HepG2 (cell line): Measurements from ENCODE around the gene NISCH. TPM values are rescaled to one million over a fixed set of nuclear protein-coding genes. Genes with fewer than 3 reads are reported as not detected.

ENCODE experiments used
- BCL6 ChIP-seq: IDR thresholded peaks from 2 replicates; pipeline ENCODE4 v1.6.1; 2016; ENCODE audit warnings: missing genetic modification reagents, missing compliant biosample characterization
- CCDC6 ChIP-seq: sonication (generic); formaldehyde crosslinking; IDR thresholded peaks from 2 replicates; pipeline ENCODE4 v1.8.1; 2022; ENCODE audit warnings: mild to moderate bottlenecking, missing genetic modification reagents, moderate library complexity
- CENPBD1 ChIP-seq: sonication (generic); formaldehyde crosslinking; IDR thresholded peaks from 2 replicates; pipeline ENCODE4 v1.8.0; 2022; ENCODE audit warnings: missing genetic modification reagents, low read depth, mild to moderate bottlenecking, borderline replicate concordance
- DR1 ChIP-seq: sonication (generic); formaldehyde crosslinking; IDR thresholded peaks from 2 replicates; pipeline ENCODE4 v1.8.0; 2021; ENCODE audit warnings: mild to moderate bottlenecking, missing genetic modification reagents, inconsistent platforms
- FOXJ3 ChIP-seq: sonication (generic); formaldehyde crosslinking; IDR thresholded peaks from 2 replicates; pipeline ENCODE4 v1.4.0; 2020; ENCODE audit warnings: missing genetic modification reagents, mild to moderate bottlenecking, borderline replicate concordance
- GLI4 ChIP-seq: sonication (generic); formaldehyde crosslinking; IDR thresholded peaks from 2 replicates; pipeline ENCODE4 v1.5.1; 2020; ENCODE audit warnings: missing genetic modification reagents, mild to moderate bottlenecking, moderate library complexity, borderline replicate concordance
- IKZF4 ChIP-seq: sonication (generic); formaldehyde crosslinking; IDR thresholded peaks from 2 replicates; pipeline ENCODE4 v1.5.1; 2020; ENCODE audit warnings: borderline replicate concordance, mild to moderate bottlenecking, low read depth, missing genetic modification reagents; ENCODE audit errors: not compliant biosample characterization
- KDM2A ChIP-seq: sonication (generic); formaldehyde crosslinking; IDR thresholded peaks from 2 replicates; pipeline ENCODE4 v1.4.0; 2020; ENCODE audit warnings: low read depth, missing genetic modification reagents, borderline replicate concordance
- KDM5B ChIP-seq: sonication (generic); formaldehyde crosslinking; IDR thresholded peaks from 2 replicates; pipeline ENCODE4 v1.4.0; 2020; ENCODE audit warnings: missing genetic modification reagents, mild to moderate bottlenecking, borderline replicate concordance
- MXI1 ChIP-seq: IDR thresholded peaks from 3 replicates; pipeline ENCODE4 v1.6.1; 2012; ENCODE audit warnings: low read depth, low read length, inconsistent platforms, borderline replicate concordance
- MYPOP ChIP-seq: sonication (generic); formaldehyde crosslinking; IDR thresholded peaks from 2 replicates; pipeline ENCODE4 v1.8.1; 2023; ENCODE audit warnings: mild to moderate bottlenecking, moderate library complexity, missing genetic modification reagents
- PCBP1 ChIP-seq: fragments of 200-400 bp; formaldehyde crosslinking; IDR thresholded peaks from 2 replicates; pipeline ENCODE4 v1.6.1; 2017; ENCODE audit warnings: mild to moderate bottlenecking, low read depth, low read length, borderline replicate concordance
- POLR2AphosphoS5 ChIP-seq: IDR thresholded peaks from 2 replicates; pipeline ENCODE4 v1.6.1; 2012; ENCODE audit warnings: low read depth, low read length
- SRSF4 ChIP-seq: fragments of 200-400 bp; formaldehyde crosslinking; IDR thresholded peaks from one replicate; pipeline ENCODE4 v1.6.1; 2018; ENCODE audit warnings: mild to moderate bottlenecking, low read depth, low read length, moderate library complexity; ENCODE audit not compliant: poor library complexity, severe bottlenecking
- ZKSCAN5 ChIP-seq: sonication (generic); formaldehyde crosslinking; IDR thresholded peaks from 2 replicates; pipeline ENCODE4 v1.5.1; 2020; ENCODE audit warnings: mild to moderate bottlenecking, missing genetic modification reagents
- ZNF274 ChIP-seq: sonication (generic); formaldehyde crosslinking; IDR thresholded peaks from 2 replicates; pipeline ENCODE4 v1.5.1; 2020; ENCODE audit warnings: mild to moderate bottlenecking, missing genetic modification reagents
- ZNF530 ChIP-seq: sonication (generic); formaldehyde crosslinking; IDR thresholded peaks from 2 replicates; pipeline ENCODE4 v1.5.0; 2020; ENCODE audit warnings: low read depth, mild to moderate bottlenecking, missing genetic modification reagents
- ZNF570 ChIP-seq: sonication (generic); formaldehyde crosslinking; IDR thresholded peaks from 2 replicates; pipeline ENCODE4 v1.4.0; 2020; ENCODE audit warnings: mild to moderate bottlenecking, missing genetic modification reagents, borderline replicate concordance
- ZNF615 ChIP-seq: sonication (generic); formaldehyde crosslinking; IDR thresholded peaks from 2 replicates; pipeline ENCODE4 v1.5.0; 2020; ENCODE audit warnings: mild to moderate bottlenecking, missing genetic modification reagents, borderline replicate concordance
- ZNF619 ChIP-seq: sonication (generic); formaldehyde crosslinking; IDR thresholded peaks from 2 replicates; pipeline ENCODE4 v1.4.0; 2020; ENCODE audit warnings: mild to moderate bottlenecking, missing genetic modification reagents
- ZNF790 ChIP-seq: sonication (generic); formaldehyde crosslinking; IDR thresholded peaks from 2 replicates; pipeline ENCODE4 v1.8.0; 2022; ENCODE audit warnings: missing genetic modification reagents, mild to moderate bottlenecking, borderline replicate concordance
- ZSCAN25 ChIP-seq: sonication (generic); formaldehyde crosslinking; IDR thresholded peaks from 2 replicates; pipeline ENCODE4 v1.8.0; 2022; ENCODE audit warnings: mild to moderate bottlenecking, missing genetic modification reagents
- polyA plus RNA-seq, 8 experiments: library from polyadenylated mRNA; depleted of rRNA in 3 of 8; stranded (reverse) in 7 of 8; unstranded in 1 of 8; fragments of >200 nt; fragmentation: Illumina TruSeq in 4 of 8; extraction: Trizol in 4 of 8; gene quantifications; 2 replicates each; pipeline versions ENCODE4 v1.2.1 to v1.2.3, GENCODE V29; 2011 to 2016; ENCODE audit warnings: low read depth in 4 of 8, missing spikeins in 1 of 8, mixed read lengths in 1 of 8; ENCODE audit not compliant: insufficient read depth in 1 of 8
- total RNA-seq, 5 experiments: library from RNA; depleted of rRNA; stranded (reverse); fragments of >200 nt; fragmentation: Illumina TruSeq; extraction: Trizol; gene quantifications; 2 replicates each; pipeline ENCODE4 v1.2.3, GENCODE V29; 2016; ENCODE audit warnings: low read depth in 1 of 5
- TF ChIP-seq, protein P1 (sequence below): IDR thresholded peaks from 2 replicates; pipeline ENCODE4 v1.4.0; 2020; ENCODE audit warnings: mild to moderate bottlenecking, missing genetic modification reagents

NISCH gene
- total and polyA plus RNA-seq, 2 of the 13 experiments (the other 11 are each of a cell fraction or from before 2014, with no cell fraction given): 27.0 to 47.6 TPM

DNA sequence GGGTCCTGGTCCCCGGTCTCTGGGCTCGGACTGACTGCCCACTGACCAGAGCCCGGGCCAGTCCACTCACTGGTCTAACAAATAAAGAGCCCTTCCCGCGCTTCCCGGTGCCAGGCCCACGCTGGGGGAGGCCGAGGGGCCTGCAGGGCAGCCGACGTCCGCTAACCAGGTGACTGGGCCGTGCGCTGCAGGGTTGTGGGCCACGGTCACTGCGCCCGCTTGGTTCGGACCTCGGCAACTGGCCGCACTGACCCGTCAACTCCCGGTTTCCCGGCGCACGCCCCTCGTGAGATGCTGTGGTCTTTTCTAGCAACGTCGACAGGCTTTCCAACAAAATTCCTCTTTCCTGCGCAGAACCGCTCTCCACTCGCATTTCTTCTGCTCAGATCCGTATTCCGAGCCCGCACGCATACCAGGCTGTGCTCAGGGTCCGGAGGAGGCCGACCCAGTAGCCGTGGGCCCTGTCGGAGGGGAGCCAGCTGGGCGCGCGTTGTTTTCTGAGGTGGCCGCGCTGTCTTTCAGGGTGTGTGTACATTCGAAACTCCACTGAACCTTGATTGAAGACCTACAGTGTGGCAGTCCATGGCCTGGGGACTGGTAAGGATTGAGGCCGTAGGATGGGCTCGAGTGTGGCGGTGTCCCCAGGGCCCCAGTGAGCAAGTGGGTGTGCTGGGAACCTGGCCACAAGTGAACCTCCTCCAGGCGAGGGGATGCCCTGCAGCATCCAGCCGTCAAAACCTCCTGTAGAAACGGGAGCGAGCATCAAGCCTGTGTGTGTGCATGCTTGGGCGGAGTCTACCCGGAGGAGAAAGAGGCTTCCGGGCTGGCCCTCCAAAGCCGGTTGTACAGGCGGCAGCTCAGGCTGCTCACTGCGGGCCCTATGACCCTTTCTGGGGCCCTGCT is 79.1 kb downstream of the NISCH start (continued):
- TF ChIP-seq ZKSCAN5 (CRISPR knock-in tag) (no peak), ZNF615 (CRISPR knock-in tag) (0 out of 2 replicates have a peak, but pooled peaks have one; percentile 60), ZNF619 (peak; percentile 17; the same call in 1 of the 2 replicates), DR1 (CRISPR knock-in tag) (no peak), ZNF570 (no peak), ZSCAN25 (peak; percentile 68), MYPOP (CRISPR knock-in tag) (peak; percentile 51; the same call in 1 of the 2 replicates), CCDC6 (CRISPR knock-in tag) (0 out of 2 replicates have a peak, but pooled peaks have one; percentile 13), CENPBD1 (no peak), KDM2A (CRISPR knock-in tag) (no peak), PCBP1 (no peak), FOXJ3 (CRISPR knock-in tag) (0 out of 2 replicates have a peak, but pooled peaks have one; percentile 28), SRSF4 (no peak), ZNF790 (CRISPR knock-in tag) (peak; percentile 8; the same call in 1 of the 2 replicates), MXI1 (no peak), POLR2AphosphoS5 (peak; percentile 51), IKZF4 (CRISPR knock-in tag) (peak; percentile 73), BCL6 (CRISPR knock-in tag) (no peak), ZNF530 (CRISPR knock-in tag) (no peak), GLI4 (CRISPR knock-in tag) (peak; percentile 86; the same call in 1 of the 2 replicates), ZNF274 (CRISPR knock-in tag) (peak; percentile 78; the same call in 1 of the 2 replicates), KDM5B (CRISPR knock-in tag) (peak; percentile 50; the same call in 1 of the 2 replicates)
- TF ChIP-seq, protein P1, sequence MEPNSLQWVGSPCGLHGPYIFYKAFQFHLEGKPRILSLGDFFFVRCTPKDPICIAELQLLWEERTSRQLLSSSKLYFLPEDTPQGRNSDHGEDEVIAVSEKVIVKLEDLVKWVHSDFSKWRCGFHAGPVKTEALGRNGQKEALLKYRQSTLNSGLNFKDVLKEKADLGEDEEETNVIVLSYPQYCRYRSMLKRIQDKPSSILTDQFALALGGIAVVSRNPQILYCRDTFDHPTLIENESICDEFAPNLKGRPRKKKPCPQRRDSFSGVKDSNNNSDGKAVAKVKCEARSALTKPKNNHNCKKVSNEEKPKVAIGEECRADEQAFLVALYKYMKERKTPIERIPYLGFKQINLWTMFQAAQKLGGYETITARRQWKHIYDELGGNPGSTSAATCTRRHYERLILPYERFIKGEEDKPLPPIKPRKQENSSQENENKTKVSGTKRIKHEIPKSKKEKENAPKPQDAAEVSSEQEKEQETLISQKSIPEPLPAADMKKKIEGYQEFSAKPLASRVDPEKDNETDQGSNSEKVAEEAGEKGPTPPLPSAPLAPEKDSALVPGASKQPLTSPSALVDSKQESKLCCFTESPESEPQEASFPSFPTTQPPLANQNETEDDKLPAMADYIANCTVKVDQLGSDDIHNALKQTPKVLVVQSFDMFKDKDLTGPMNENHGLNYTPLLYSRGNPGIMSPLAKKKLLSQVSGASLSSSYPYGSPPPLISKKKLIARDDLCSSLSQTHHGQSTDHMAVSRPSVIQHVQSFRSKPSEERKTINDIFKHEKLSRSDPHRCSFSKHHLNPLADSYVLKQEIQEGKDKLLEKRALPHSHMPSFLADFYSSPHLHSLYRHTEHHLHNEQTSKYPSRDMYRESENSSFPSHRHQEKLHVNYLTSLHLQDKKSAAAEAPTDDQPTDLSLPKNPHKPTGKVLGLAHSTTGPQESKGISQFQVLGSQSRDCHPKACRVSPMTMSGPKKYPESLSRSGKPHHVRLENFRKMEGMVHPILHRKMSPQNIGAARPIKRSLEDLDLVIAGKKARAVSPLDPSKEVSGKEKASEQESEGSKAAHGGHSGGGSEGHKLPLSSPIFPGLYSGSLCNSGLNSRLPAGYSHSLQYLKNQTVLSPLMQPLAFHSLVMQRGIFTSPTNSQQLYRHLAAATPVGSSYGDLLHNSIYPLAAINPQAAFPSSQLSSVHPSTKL (CRISPR knock-in tag): no peak
